Right lobe of liver (tissue), 6 donors: ENCODE data around the gene COL21A1. TPM values are rescaled to one million over a fixed set of nuclear protein-coding genes. Genes with fewer than 3 reads are reported as not detected.

ENCODE experiments used
- ATAC-seq, 4 donors: fragments of 200-7000 bp; cut with Tn5 transposase; one replicate each; pipeline ENCODE4 v1.9.1; 2020; ENCODE audit warnings: mild to moderate bottlenecking in 4 of 4, moderate library complexity in 4 of 4
- DNase-seq, 3 donors: peaks; one replicate each; pipeline ENCODE4 v3.0.0-alpha.2; 2020
- H3K27ac ChIP-seq, 3 donors: fragments of 200-600 bp; one replicate each; pipeline ENCODE4 v1.8.0; 2022
- H3K27me3 ChIP-seq, 2 donors: fragments of 200-600 bp; one replicate each; pipeline ENCODE4 v1.8.0; 2022
- H3K36me3 ChIP-seq, 4 donors: fragments of 200-600 bp; sonication (generic) in 1 of 4; one replicate each; pipeline versions ENCODE4 v1.5.1 to v1.8.0; 2017 to 2022; ENCODE audit warnings: control low read depth in 1 of 4
- H3K4me1 ChIP-seq, 4 donors: fragments of 200-600 bp; sonication (generic) in 1 of 4; one replicate each; pipeline versions ENCODE4 v1.5.1 to v1.8.0; 2017 to 2022; ENCODE audit warnings: control low read depth in 1 of 4
- H3K4me3 ChIP-seq, 3 donors: fragments of 200-600 bp; one replicate each; pipeline ENCODE4 v1.8.0; 2022
- H3K9me3 ChIP-seq, 4 donors: fragments of 200-600 bp; sonication (generic) in 1 of 4; one replicate each; pipeline versions ENCODE4 v1.5.1 to v1.8.0; 2017 to 2022; ENCODE audit warnings: control low read depth in 1 of 4
- CTCF ChIP-seq, 4 donors: fragments of 200-600 bp in 3 of 4; fragments of 450-650 bp in 1 of 4; IDR thresholded peaks; one replicate each; pipeline versions ENCODE4 v1.5.1 to v1.8.0; 2016 to 2022; ENCODE audit warnings: antibody characterized with exemption in 4 of 4, mild to moderate bottlenecking in 2 of 4
- POLR2A ChIP-seq: fragments of 450-650 bp; IDR thresholded peaks from one replicate; pipeline ENCODE4 v1.6.1; 2017; ENCODE audit warnings: antibody characterized with exemption, mild to moderate bottlenecking
- WGBS: methylation state at CpG from one replicate; pipeline ENCODE4 v1.1.6; 2018; ENCODE audit warnings: low coverage, low lambda C conversion rate; ENCODE audit not compliant: insufficient coverage; ENCODE audit errors: missing lambda C conversion rate; 5-methylcytosine and 5-hydroxymethylcytosine counted together
- intact Hi-C, 2 donors: fragments of 100-400 bp; cut with DNase I; formaldehyde crosslinking; loops; one replicate each; pipeline versions ENCODE4 v1.11.2 to v1.14.1; 2022
- total RNA-seq, 6 experiments: library from RNA; depleted of rRNA in 2 of 6; stranded (reverse); fragments of >200 nt in 2 of 6; fragmentation: NEBNext Ultra II Directional in 3 of 6; extraction: Animal tissue kit (Norgen Biotek cat#: 25700) in 3 of 6; gene quantifications; one replicate each; pipeline versions ENCODE4 v1.1.0 to v1.2.4, GENCODE V29; 2016 to 2023
- donor health status: DM: no; HTN: yes; CAD: no.
- donor health status: DM: no; HTN: no; CAD: no.
- donor health status: DM: no; HTN: no; CAD: no.
- donor health status: DM: no; HTN: yes; CAD: no.
- donor health status: DM: no; HTN: yes; CAD: no.

The COL21A1 gene
- total RNA-seq, 6 experiments from 2014 or later: 0.11 to 0.73 (median 0.50) TPM

GRCh38 chr6:56169366-56169765 lies 78.0 kb downstream of the COL21A1 start:
- 53% methylated on average over 1 of the region's 1 CpG for WGBS

DNA sequence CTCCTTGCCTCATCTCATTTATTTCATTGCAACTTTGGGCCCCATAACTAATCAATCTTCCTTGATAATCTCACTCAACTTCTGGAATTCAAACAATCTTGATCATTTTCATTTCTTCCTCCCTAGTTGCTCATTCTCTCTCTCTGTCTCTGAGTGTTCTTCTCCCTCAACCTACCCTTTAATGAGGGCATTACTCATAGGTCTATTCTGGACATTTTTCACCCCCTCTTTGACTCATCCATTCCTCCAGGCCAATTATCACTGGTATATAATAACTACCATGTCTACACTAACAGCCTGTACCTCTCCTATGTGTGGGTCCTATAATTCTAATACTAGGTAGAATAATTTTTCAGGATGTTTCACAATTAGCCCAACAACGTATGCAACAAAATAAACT lies 78.8 kb downstream of the COL21A1 start:
- H3K4me3 ChIP-seq: no peak overlapping the region
- no peaks in the 10 kb centered on the region for H3K36me3 ChIP-seq
- ATAC-seq (no peak), DNase-seq (no peak)
- no CpG with 5 or more reads among the region's 1 CpG for WGBS
- no peak for TF ChIP-seq CTCF (IDR thresholded peaks at IDR 0.05)
- TF ChIP-seq POLR2A: no peak
- H3K27ac ChIP-seq: no peak overlapping the region
- no peaks in the 10 kb centered on the region for H3K4me1 ChIP-seq
- peaks cover 0 to 8% (median 0%) of the 10 kb centered on the region in 4 donors for H3K9me3 ChIP-seq
- intact Hi-C loops: no loop called here
- no peaks in the 10 kb centered on the region for H3K27me3 ChIP-seq

More at GRCh38 chr6:56169366-56169765, 78.0 kb downstream of the COL21A1 start:
- H3K36me3 ChIP-seq: no peaks in the 10 kb centered on the region
- DNase-seq (no peak), ATAC-seq (no peak)
- H3K27me3 ChIP-seq: no peaks in the 10 kb centered on the region
- H3K9me3 ChIP-seq: peaks cover 0 to 8% (median 0%) of the 10 kb centered on the region in 4 donors
- TF ChIP-seq POLR2A (no peak), CTCF (IDR thresholded peaks at IDR 0.05) (no peak)
- intact Hi-C loops: no loop called here
- H3K4me3 ChIP-seq: no peak overlapping the region
- no peak overlapping the region for H3K27ac ChIP-seq
- H3K4me1 ChIP-seq: no peaks in the 10 kb centered on the region

- intact Hi-C loops: no loop called here
- H3K4me1 ChIP-seq: no peaks in the 10 kb centered on the region
- no peak for TF ChIP-seq POLR2A
- no peak for TF ChIP-seq CTCF (IDR thresholded peaks at IDR 0.05)
- H3K4me3 ChIP-seq: no peak overlapping the region
- H3K36me3 ChIP-seq: no peaks in the 10 kb centered on the region
- ATAC-seq (no peak), DNase-seq (no peak)
- no peaks in the 10 kb centered on the region for H3K27me3 ChIP-seq
- no peaks in the 10 kb centered on the region for H3K9me3 ChIP-seq
- WGBS: 58% methylated on average over 1 of the region's 1 CpG
- H3K27ac ChIP-seq: no peak overlapping the region
Measured at GRCh38 chr6:56162081-56162480, 85.3 kb downstream of the COL21A1 start.

- ATAC-seq: no peak
- no peak overlapping the region for H3K4me3 ChIP-seq
- WGBS: 56% methylated on average over 2 of the region's 2 CpGs
- H3K27me3 ChIP-seq: no peaks in the 10 kb centered on the region
- no peaks in the 10 kb centered on the region for H3K9me3 ChIP-seq
- no peak for DNase-seq
- H3K36me3 ChIP-seq: no peaks in the 10 kb centered on the region
- no peak for TF ChIP-seq CTCF (IDR thresholded peaks at IDR 0.05)
- TF ChIP-seq POLR2A: no peak
- H3K27ac ChIP-seq: no peak overlapping the region
- intact Hi-C loops: no loop called here
- H3K4me1 ChIP-seq: no peaks in the 10 kb centered on the region
Measured at GRCh38 chr6:56160489-56160888, 86.9 kb downstream of the COL21A1 start.

- DNase-seq: no peak
- Histone ChIP-seq H3K9me3 (no peaks in the 10 kb centered on the region), H3K36me3 (no peaks in the 10 kb centered on the region), H3K4me3 (no peak overlapping the region), H3K27ac (no peak overlapping the region), H3K27me3 (no peaks in the 10 kb centered on the region), H3K4me1 (no peaks in the 10 kb centered on the region)
- TF ChIP-seq CTCF (IDR thresholded peaks at IDR 0.05): no peak
- TF ChIP-seq POLR2A: no peak
- intact Hi-C loops: no loop called here
- 67% methylated on average over 2 of the region's 2 CpGs for WGBS
- ATAC-seq: no peak
Measured at GRCh38 chr6:56158571-56158970, 88.8 kb downstream of the COL21A1 start.
